ENCODE measurements around the gene BTBD7. TPM values are rescaled to one million over a fixed set of nuclear protein-coding genes. Genes with fewer than 3 reads are reported as not detected.

BTBD7 gene
- total RNA-seq, 4 donors from 2014 or later, result 10.0 to 16.9 (median 12.1) TPM

DNA sequence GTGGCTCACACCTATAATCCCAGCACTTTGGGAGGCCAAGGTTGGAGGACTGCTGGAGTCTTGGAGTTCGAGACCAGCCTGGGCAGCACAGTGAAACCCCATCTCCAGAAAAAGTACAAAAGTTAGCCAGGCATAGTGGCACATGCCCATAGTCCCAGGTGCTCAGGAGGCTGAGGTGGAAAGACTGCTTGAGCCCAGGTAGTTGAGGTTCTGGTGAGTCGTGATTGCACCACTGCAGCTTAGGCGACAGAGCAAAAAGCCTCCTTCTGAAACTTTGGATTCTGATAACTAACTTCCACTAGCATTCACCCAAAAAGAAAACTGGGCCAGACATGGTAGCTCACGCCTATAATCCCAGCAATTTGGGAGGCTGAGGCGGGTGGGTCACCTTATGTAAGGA, 6.6 kb downstream of the BTBD7 start:
- intact Hi-C loops (cut with DNase I; ENCODE audit: low total_unique reads) (no loop called here), in situ Hi-C loops (cut with MboI; ENCODE audit: low sequenced_read_pairs in 4 of 4) (no loop called here)
- peaks cover 15 to 26% of the 10 kb centered on the region in 2 donors for H3K4me1 ChIP-seq
- no peaks in the 10 kb centered on the region for H3K36me3 ChIP-seq
- H3K27ac ChIP-seq, result no peak overlapping the region
- H3K9me3 ChIP-seq, result no peaks in the 10 kb centered on the region
- TF ChIP-seq POLR2A (IDR thresholded peaks at IDR 0.05), result no peak
- TF ChIP-seq, protein P1, sequence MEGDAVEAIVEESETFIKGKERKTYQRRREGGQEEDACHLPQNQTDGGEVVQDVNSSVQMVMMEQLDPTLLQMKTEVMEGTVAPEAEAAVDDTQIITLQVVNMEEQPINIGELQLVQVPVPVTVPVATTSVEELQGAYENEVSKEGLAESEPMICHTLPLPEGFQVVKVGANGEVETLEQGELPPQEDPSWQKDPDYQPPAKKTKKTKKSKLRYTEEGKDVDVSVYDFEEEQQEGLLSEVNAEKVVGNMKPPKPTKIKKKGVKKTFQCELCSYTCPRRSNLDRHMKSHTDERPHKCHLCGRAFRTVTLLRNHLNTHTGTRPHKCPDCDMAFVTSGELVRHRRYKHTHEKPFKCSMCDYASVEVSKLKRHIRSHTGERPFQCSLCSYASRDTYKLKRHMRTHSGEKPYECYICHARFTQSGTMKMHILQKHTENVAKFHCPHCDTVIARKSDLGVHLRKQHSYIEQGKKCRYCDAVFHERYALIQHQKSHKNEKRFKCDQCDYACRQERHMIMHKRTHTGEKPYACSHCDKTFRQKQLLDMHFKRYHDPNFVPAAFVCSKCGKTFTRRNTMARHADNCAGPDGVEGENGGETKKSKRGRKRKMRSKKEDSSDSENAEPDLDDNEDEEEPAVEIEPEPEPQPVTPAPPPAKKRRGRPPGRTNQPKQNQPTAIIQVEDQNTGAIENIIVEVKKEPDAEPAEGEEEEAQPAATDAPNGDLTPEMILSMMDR (IDR thresholded peaks at IDR 0.05 in 4 of 5, conservative IDR thresholded peaks at IDR 0.05 in 1 of 5), result no peak
- H3K27me3 ChIP-seq, result no peaks in the 10 kb centered on the region
- no peak for ATAC-seq
- H3K4me3 ChIP-seq, result no peak overlapping the region
- no peak for DNase-seq

DNA sequence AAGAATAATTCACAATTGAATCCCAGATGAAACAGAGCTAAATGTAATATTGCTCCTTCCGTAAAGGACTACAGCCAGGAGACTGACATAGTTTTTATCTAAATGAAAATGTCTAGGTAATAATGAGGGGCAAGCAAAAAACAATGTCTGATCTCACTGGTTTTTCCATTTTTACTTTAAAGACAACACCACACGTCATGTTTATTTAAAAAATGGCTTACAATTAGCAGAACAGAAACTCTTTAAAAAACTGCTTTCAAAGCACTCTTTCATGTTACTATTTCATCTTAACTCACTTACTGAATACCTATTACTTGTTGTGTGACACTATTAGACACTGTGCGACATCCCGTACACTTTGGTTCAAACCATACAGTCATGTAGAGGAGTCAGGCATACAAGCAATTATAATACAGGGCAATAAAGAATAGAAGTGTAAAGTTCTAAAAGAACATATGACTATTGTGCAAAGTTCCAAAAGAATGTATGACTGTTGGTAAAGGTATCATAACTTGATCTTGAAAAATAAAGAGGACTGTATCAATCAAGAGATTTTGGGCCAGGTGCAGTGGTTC, 9.1 kb downstream of the BTBD7 start:
- Histone ChIP-seq H3K36me3 (no peaks in the 10 kb centered on the region), H3K4me1 (peaks cover 0 to 7% of the 10 kb centered on the region in 2 donors), H3K9me3 (no peaks in the 10 kb centered on the region), H3K4me3 (no peak overlapping the region), H3K27me3 (no peaks in the 10 kb centered on the region), H3K27ac (no peak overlapping the region)
- ATAC-seq, result no peak
- DNase-seq, result no peak
- in situ Hi-C loops (cut with MboI; ENCODE audit: low sequenced_read_pairs in 4 of 4), result no loop called here
- intact Hi-C loops (cut with DNase I; ENCODE audit: low total_unique reads), result no loop called here
- TF ChIP-seq, protein P1 (IDR thresholded peaks at IDR 0.05 in 4 of 5, conservative IDR thresholded peaks at IDR 0.05 in 1 of 5), result no peak
- TF ChIP-seq POLR2A (IDR thresholded peaks at IDR 0.05), result no peak

DNA sequence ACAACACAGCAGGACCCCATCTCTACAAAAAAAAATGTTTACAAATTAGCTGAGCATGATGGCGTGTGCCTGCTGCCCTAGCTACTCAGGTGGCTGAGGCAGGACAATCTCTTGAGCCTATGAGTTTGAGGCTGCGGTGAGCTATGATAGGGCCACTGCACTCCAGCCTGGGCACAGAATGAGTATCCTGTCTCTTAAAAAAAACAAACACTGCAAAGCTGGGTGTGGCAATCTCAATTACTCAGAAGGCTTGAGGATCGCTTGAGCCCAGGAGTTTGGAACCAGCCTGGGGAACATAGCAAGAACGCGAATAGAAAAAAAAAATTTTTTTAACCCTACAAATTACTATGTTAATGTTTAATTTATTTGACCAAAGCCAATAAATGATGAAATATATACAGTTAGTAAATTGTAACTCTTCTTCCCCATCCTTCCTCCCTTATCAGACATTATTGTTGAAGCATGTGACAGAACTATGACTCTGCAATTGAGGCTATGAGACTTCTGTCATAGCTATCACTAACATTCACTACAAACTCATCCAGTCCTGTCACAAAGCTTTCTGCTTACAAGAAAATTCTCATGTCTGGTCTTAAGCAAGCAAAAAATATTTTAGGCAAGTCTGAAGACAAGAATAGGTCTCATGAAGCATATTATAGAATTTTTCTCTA, 9.8 kb downstream of the BTBD7 start:
- Histone ChIP-seq H3K27me3 (no peaks in the 10 kb centered on the region), H3K36me3 (no peaks in the 10 kb centered on the region), H3K4me3 (no peak overlapping the region), H3K9me3 (no peaks in the 10 kb centered on the region), H3K27ac (no peak overlapping the region), H3K4me1 (peaks cover 0 to 11% of the 10 kb centered on the region in 2 donors)
- no peak for ATAC-seq
- TF ChIP-seq, protein P1 (IDR thresholded peaks at IDR 0.05 in 4 of 5, conservative IDR thresholded peaks at IDR 0.05 in 1 of 5), result no peak
- TF ChIP-seq POLR2A (IDR thresholded peaks at IDR 0.05), result no peak
- intact Hi-C loops (cut with DNase I; ENCODE audit: low total_unique reads) (no loop called here), in situ Hi-C loops (cut with MboI; ENCODE audit: low sequenced_read_pairs in 4 of 4) (no loop called here)
- no peak for DNase-seq

DNA sequence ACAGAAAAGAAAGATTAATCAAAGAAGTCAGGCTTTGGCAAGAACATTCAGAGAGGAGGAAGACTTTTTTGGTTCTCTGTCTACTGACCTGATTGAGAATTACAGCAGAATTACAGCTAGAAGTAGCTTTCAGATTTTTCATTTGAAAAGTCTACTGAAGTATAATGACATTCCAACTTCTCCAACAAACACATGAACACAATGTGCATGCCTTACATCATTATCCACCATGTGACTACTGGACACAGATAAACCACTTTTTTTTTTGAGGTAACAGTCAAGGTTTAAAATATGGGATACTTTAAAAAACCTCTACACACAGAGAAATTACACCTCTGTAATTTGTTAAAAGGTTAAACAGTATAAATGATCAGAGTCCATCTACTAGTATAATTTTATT, 12.3 kb downstream of the BTBD7 start:
- DNase-seq, result no peak
- H3K27me3 ChIP-seq, result no peaks in the 10 kb centered on the region
- H3K36me3 ChIP-seq, result no peaks in the 10 kb centered on the region
- TF ChIP-seq POLR2A (IDR thresholded peaks at IDR 0.05), result no peak
- TF ChIP-seq, protein P1 (IDR thresholded peaks at IDR 0.05 in 4 of 5, conservative IDR thresholded peaks at IDR 0.05 in 1 of 5), result no peak
- in situ Hi-C loops (cut with MboI; ENCODE audit: low sequenced_read_pairs in 4 of 4) (no loop called here), intact Hi-C loops (cut with DNase I; ENCODE audit: low total_unique reads) (no loop called here)
- H3K4me3 ChIP-seq, result no peak overlapping the region
- no peaks in the 10 kb centered on the region for H3K9me3 ChIP-seq
- peaks cover 11 to 16% of the 10 kb centered on the region in 2 donors for H3K4me1 ChIP-seq
- ATAC-seq, result no peak
- no peak overlapping the region for H3K27ac ChIP-seq

Data from gastrocnemius medialis (tissue), 4 donors.